ENCODE results near the gene SRPK2. TPM values are rescaled to one million over a fixed set of nuclear protein-coding genes. Genes with fewer than 3 reads are reported as not detected.

Gene SRPK2
- total RNA-seq, 4 donors from 2014 or later = 41.0 to 87.1 (median 67.1) TPM

DNA sequence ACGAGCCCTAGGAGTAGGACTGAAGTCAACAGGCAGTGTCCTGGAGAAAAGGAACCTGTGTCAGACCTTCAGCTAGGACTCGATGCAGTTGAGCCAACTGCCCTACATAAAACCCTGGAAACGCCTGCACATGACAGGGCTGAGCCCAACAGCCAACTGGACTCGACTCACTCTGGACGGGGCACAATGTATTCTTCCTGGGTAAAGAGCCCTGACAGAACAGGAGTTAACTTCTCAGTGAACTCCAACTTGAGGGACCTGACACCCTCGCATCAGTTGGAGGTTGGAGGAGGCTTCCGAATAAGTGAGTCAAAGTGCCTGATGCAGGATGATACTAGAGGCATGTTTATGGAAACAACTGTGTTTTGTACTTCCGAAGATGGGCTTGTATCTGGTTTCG, 281.3 kb downstream of the SRPK2 start:
- intact Hi-C loops (cut with DNase I; ENCODE audit: low total_unique reads) = no loop called here

DNA sequence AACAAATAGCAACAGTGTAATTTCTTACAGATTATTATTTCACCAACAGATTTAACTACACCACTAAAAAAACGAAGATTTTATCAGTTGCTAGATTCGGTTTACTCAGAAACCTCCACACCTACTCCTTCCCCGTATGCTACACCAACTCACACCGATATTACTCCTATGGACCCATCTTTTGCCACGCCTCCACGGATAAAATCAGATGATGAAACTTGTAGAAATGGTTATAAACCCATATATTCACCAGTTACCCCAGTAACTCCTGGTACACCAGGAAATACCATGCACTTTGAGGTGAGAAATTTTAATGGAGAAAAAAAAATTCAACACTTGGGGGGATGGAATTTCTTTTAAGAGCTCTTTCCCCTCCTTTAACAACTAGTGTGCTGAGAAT, 282.2 kb downstream of the SRPK2 start:
- TF ChIP-seq CTCF (IDR thresholded peaks at IDR 0.05) (no peak), POLR2A (IDR thresholded peaks at IDR 0.05) (no peak)
- DNase-seq (ENCODE audit: low spot score in 2 of 2) = no peak
- 82 to 87% methylated on average over 6 of the region's 6 CpGs for WGBS, 2 donors
- intact Hi-C loops (cut with DNase I; ENCODE audit: low total_unique reads) = no loop called here
- no peak overlapping the region for H3K4me3 ChIP-seq (ENCODE audit: low read depth, poor library complexity, severe bottlenecking)

More for the DNA sequence above, 281.3 kb downstream of the SRPK2 start:
- DNase-seq (ENCODE audit: low spot score in 2 of 2) = no peak
- 79 to 87% methylated on average over 9 of the region's 9 CpGs for WGBS, 2 donors
- TF ChIP-seq CTCF (IDR thresholded peaks at IDR 0.05) (no peak), POLR2A (IDR thresholded peaks at IDR 0.05) (no peak)
- H3K4me3 ChIP-seq (ENCODE audit: low read depth, poor library complexity, severe bottlenecking) = no peak overlapping the region

GRCh38 chr7:105105579-105105978, 283.1 kb downstream of the SRPK2 start:
- H3K4me3 ChIP-seq (ENCODE audit: low read depth, poor library complexity, severe bottlenecking) = no peak overlapping the region
- DNase-seq (ENCODE audit: low spot score in 2 of 2) = no peak
- intact Hi-C loops (cut with DNase I; ENCODE audit: low total_unique reads) = no loop called here
- TF ChIP-seq CTCF (IDR thresholded peaks at IDR 0.05) = no peak
- TF ChIP-seq POLR2A (IDR thresholded peaks at IDR 0.05) = no peak
- WGBS, 2 donors = 49 to 76% methylated on average over 2 of the region's 2 CpGs

GRCh38 chr7:105102557-105103352, 286.0 kb downstream of the SRPK2 start:
- intact Hi-C loops (cut with DNase I; ENCODE audit: low total_unique reads) = no loop called here
- H3K4me3 ChIP-seq (ENCODE audit: low read depth, poor library complexity, severe bottlenecking) = no peak overlapping the region
- DNase-seq (ENCODE audit: low spot score in 2 of 2) = no peak
- TF ChIP-seq POLR2A (IDR thresholded peaks at IDR 0.05) = no peak
- 78 to 80% methylated on average over 4 of the region's 4 CpGs for WGBS, 2 donors

DNA sequence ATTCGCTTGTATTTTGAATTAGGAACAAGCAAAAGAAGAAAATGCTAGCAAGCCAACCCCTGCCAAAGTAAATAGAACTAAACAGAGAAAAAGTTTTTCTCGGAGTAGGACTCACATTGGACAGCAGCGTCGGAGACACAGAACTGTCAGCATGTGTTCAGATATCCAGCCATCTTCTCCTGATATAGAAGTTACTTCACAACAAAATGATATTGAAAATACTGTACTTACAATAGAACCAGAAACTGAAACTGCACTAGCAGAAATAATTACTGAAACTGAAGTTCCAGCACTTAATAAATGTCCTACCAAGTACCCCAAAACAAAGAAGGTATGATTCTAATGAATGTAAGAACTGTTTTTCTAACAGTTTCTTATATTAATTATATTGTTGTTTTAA, 286.9 kb downstream of the SRPK2 start:
- no peak for DNase-seq (ENCODE audit: low spot score in 2 of 2)
- no peak overlapping the region for H3K4me3 ChIP-seq (ENCODE audit: low read depth, poor library complexity, severe bottlenecking)
- TF ChIP-seq CTCF (IDR thresholded peaks at IDR 0.05) (no peak), POLR2A (IDR thresholded peaks at IDR 0.05) (no peak)
- intact Hi-C loops (cut with DNase I; ENCODE audit: low total_unique reads) = no loop called here
- WGBS, 2 donors = 74 to 78% methylated on average over 4 of the region's 4 CpGs

GRCh38 chr7:105098863-105099515, 289.7 kb downstream of the SRPK2 start:
- WGBS, 2 donors = 60 to 61% methylated on average over 2 of the region's 2 CpGs
- DNase-seq (ENCODE audit: low spot score in 2 of 2) = no peak
- intact Hi-C loops (cut with DNase I; ENCODE audit: low total_unique reads) = no loop called here
- H3K4me3 ChIP-seq (ENCODE audit: low read depth, poor library complexity, severe bottlenecking) = no peak overlapping the region
- TF ChIP-seq CTCF (IDR thresholded peaks at IDR 0.05) = no peak
- no peak for TF ChIP-seq POLR2A (IDR thresholded peaks at IDR 0.05)
